ENCODE data around the gene DUSP18. TPM values are rescaled to one million over a fixed set of nuclear protein-coding genes. Genes with fewer than 3 reads are reported as not detected.
"Not testable (repeated sequence)": the region's sequence is repeated elsewhere in the genome, so short reads cannot be mapped to it uniquely, and the experiment has no call there.

DUSP18 gene
- polyA plus RNA-seq, 3 donors, result 13.2 to 34.5 (median 18.9) TPM

DNA sequence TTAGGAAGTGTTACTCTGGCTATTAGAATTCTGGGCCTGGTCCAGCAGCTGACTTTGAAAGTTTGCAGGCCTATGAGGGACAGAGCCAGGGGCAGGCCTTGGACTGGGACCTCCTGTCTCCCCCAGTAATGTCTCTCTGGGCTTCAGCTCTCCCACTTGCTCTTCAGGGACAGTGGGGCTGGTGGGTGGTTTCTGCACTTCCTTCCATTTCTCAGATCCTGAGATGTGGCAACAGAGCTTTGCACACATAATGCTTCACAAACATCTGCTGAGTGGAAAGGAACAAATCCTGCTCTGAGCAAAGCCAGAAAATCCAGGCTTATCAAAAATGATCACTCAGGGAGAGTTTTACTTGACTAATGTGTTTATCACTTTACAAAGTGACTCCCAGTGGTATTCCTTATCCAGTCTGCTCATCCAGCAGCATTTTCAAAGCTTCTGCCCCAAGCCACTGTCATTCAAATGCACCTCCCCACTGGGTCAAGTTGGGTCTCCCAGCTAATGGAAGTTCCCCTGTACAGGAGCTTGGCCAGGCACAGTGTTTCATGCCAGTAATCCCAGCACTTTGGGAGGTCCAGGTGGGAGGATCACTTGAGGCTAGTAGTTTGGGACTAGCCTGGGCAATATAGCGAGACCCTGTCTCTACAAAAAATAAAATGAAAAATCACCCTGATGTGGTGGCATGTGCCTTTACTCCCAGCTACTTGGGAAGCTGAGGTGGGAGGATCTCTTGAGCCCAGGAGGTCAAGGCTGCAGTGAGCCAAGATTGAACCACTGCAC lies 13.5 kb upstream of the DUSP18 start:
- Histone ChIP-seq H3K4me1 (ENCODE audit: control insufficient read depth in 1 of 2, insufficient read depth in 2 of 2, low read length in 2 of 2) (peaks cover 7 to 10% of the 10 kb centered on the region in 2 donors), H4K20me1 (ENCODE audit: insufficient read depth, low read length) (no peaks in the 10 kb centered on the region), H3K27ac (ENCODE audit: low read depth in 1 of 2, low read length in 2 of 2) (no peak overlapping the region), H3K4me3 (replicated peaks in 1 of 3; ENCODE audit: low read depth in 2 of 3, low read length in 3 of 3) (no peak overlapping the region), H3K9me3 (replicated peaks in 1 of 2; ENCODE audit: control insufficient read depth in 1 of 2, insufficient read depth in 1 of 2, low read length in 2 of 2) (no peaks in the 10 kb centered on the region), H3K79me2 (ENCODE audit: insufficient read depth, low read length) (no peaks in the 10 kb centered on the region), H3K4me2 (replicated peaks; ENCODE audit: extremely low read depth, low read length, poor library complexity, severe bottlenecking) (no peak overlapping the region), H3K36me3 (replicated peaks in 1 of 2; ENCODE audit: control insufficient read depth in 1 of 2, insufficient read depth in 2 of 2, low read length in 2 of 2) (no peaks in the 10 kb centered on the region), H3K9ac (ENCODE audit: insufficient read depth, low read length, poor library complexity, severe bottlenecking) (no peak overlapping the region), H3K27me3 (ENCODE audit: control insufficient read depth in 2 of 2, insufficient read depth in 2 of 2, low read length in 2 of 2) (no peaks in the 10 kb centered on the region), H2AFZ (ENCODE audit: insufficient read depth, low read depth, low read length, poor library complexity, severe bottlenecking) (peak overlapping the region; percentile 56)
- TF ChIP-seq, protein P1, sequence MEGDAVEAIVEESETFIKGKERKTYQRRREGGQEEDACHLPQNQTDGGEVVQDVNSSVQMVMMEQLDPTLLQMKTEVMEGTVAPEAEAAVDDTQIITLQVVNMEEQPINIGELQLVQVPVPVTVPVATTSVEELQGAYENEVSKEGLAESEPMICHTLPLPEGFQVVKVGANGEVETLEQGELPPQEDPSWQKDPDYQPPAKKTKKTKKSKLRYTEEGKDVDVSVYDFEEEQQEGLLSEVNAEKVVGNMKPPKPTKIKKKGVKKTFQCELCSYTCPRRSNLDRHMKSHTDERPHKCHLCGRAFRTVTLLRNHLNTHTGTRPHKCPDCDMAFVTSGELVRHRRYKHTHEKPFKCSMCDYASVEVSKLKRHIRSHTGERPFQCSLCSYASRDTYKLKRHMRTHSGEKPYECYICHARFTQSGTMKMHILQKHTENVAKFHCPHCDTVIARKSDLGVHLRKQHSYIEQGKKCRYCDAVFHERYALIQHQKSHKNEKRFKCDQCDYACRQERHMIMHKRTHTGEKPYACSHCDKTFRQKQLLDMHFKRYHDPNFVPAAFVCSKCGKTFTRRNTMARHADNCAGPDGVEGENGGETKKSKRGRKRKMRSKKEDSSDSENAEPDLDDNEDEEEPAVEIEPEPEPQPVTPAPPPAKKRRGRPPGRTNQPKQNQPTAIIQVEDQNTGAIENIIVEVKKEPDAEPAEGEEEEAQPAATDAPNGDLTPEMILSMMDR (IDR thresholded peaks at IDR 0.05), result no peak
- H3K4me3 Mint-ChIP-seq, result no peak overlapping the region
- H3K27me3 Mint-ChIP-seq (ENCODE audit: low read depth in 3 of 3), result peaks cover 2 to 5% (median 3%) of the 10 kb centered on the region in 3 donors
- H3K9me3 Mint-ChIP-seq, result no peaks in the 10 kb centered on the region
- no CpG with 5 or more reads among the region's 1 CpG for WGBS (ENCODE audit: insufficient coverage)
- DNase-seq, result peak in 1 of 3 donors; percentile 7
- intact Hi-C loops (cut with micrococcal nuclease), result no loop called here
- H3K4me1 Mint-ChIP-seq, result peaks cover 6% of the 10 kb centered on the region
- peak overlapping the region in 1 of 7 donors; percentile 61 for H3K27ac Mint-ChIP-seq
- no peaks in the 10 kb centered on the region for H3K36me3 Mint-ChIP-seq

DNA sequence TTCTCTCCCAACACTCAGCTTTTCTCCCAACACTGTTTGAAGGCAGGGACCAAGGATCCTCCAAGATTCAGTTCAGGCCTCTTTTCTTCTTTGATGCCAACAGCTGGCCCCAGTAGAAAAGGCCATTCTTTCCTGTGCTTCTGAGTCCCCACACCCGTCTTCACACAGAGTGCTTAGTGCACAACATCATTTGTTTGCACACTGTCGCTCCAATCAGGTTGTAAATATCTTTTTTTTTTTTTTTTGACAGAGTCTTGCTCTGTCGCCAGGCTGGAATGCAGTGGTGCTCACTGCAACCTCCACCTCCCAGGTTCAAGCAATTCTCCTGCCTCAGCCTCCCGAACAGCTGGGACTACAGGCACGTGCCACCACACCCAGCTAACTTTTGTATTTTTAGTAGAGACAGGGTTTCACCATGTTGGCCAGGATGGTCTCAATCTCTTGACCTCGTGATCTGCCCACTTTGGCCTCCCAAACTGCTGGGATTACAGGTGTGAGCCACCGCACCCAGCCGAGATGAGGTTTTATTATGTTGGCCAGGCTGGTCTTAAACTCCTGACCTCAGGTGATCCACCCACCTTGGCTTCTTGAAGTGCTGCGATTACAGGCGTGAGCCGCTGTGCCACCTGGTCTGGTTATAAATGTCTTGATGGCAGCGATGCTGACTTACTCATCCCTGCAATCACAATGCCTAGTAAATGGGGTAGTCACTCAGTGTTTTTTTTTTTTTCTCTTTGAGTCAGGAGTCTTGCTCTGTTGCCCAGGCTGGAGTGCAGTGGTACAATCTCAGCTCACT lies 12.4 kb upstream of the DUSP18 start:
- H3K27ac ChIP-seq (ENCODE audit: low read depth in 1 of 2, low read length in 2 of 2); H3K4me2 ChIP-seq (replicated peaks; ENCODE audit: extremely low read depth, low read length, poor library complexity, severe bottlenecking); H3K4me3 Mint-ChIP-seq; H3K4me3 ChIP-seq (replicated peaks in 1 of 3; ENCODE audit: low read depth in 2 of 3, low read length in 3 of 3); H3K9me3 ChIP-seq (replicated peaks in 1 of 2; ENCODE audit: control insufficient read depth in 1 of 2, insufficient read depth in 1 of 2, low read length in 2 of 2); H3K9me3 Mint-ChIP-seq; H3K36me3 ChIP-seq (replicated peaks in 1 of 2; ENCODE audit: control insufficient read depth in 1 of 2, insufficient read depth in 2 of 2, low read length in 2 of 2); H3K4me1 Mint-ChIP-seq; H4K20me1 ChIP-seq (ENCODE audit: insufficient read depth, low read length); H3K27me3 Mint-ChIP-seq (ENCODE audit: low read depth in 3 of 3); H3K27me3 ChIP-seq (ENCODE audit: control insufficient read depth in 2 of 2, insufficient read depth in 2 of 2, low read length in 2 of 2); intact Hi-C loops (cut with micrococcal nuclease); H3K79me2 ChIP-seq (ENCODE audit: insufficient read depth, low read length); H3K9ac ChIP-seq (ENCODE audit: insufficient read depth, low read length, poor library complexity, severe bottlenecking); H2AFZ ChIP-seq (ENCODE audit: insufficient read depth, low read depth, low read length, poor library complexity, severe bottlenecking); DNase-seq; H3K27ac Mint-ChIP-seq; H3K36me3 Mint-ChIP-seq: not testable (repeated sequence)
- H3K4me1 ChIP-seq (ENCODE audit: control insufficient read depth in 1 of 2, insufficient read depth in 2 of 2, low read length in 2 of 2), result peaks cover 7 to 10% of the 10 kb centered on the region in 2 donors
- WGBS (ENCODE audit: insufficient coverage), result 100% methylated on average over 2 of the region's 12 CpGs

DNA sequence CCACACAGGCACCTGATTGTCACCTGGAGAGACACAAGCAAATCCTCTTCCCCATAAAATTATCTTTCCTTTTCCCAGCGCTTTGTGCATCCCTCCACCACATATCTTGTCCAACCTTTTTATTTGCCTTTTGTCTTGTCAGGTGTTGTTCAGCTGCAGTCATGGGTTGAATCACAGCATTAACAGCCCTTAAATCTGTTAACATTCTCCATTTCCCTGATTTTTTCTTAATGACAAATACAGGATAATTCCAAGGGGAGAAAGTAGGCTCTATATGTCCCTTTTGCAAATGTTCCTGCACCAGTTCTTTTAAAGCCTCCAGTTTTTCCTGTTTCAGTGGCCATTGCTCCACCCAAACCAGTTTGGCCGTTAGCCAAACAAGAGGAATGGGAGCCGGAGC lies 8.9 kb upstream of the DUSP18 start:
- H3K27me3 Mint-ChIP-seq (ENCODE audit: low read depth in 3 of 3); H3K36me3 ChIP-seq (replicated peaks in 1 of 2; ENCODE audit: control insufficient read depth in 1 of 2, insufficient read depth in 2 of 2, low read length in 2 of 2); DNase-seq; H3K36me3 Mint-ChIP-seq; H3K4me3 Mint-ChIP-seq; H2AFZ ChIP-seq (ENCODE audit: insufficient read depth, low read depth, low read length, poor library complexity, severe bottlenecking); H3K4me2 ChIP-seq (replicated peaks; ENCODE audit: extremely low read depth, low read length, poor library complexity, severe bottlenecking); intact Hi-C loops (cut with micrococcal nuclease); H3K27ac ChIP-seq (ENCODE audit: low read depth in 1 of 2, low read length in 2 of 2); H3K27ac Mint-ChIP-seq; H3K9me3 ChIP-seq (replicated peaks in 1 of 2; ENCODE audit: control insufficient read depth in 1 of 2, insufficient read depth in 1 of 2, low read length in 2 of 2); H3K27me3 ChIP-seq (ENCODE audit: control insufficient read depth in 2 of 2, insufficient read depth in 2 of 2, low read length in 2 of 2); H3K4me3 ChIP-seq (replicated peaks in 1 of 3; ENCODE audit: low read depth in 2 of 3, low read length in 3 of 3); H4K20me1 ChIP-seq (ENCODE audit: insufficient read depth, low read length); H3K9ac ChIP-seq (ENCODE audit: insufficient read depth, low read length, poor library complexity, severe bottlenecking); H3K79me2 ChIP-seq (ENCODE audit: insufficient read depth, low read length); H3K9me3 Mint-ChIP-seq: not testable (repeated sequence)
- 100% methylated on average over 2 of the region's 3 CpGs for WGBS (ENCODE audit: insufficient coverage)
- peaks cover 7 to 10% of the 10 kb centered on the region in 2 donors for H3K4me1 ChIP-seq (ENCODE audit: control insufficient read depth in 1 of 2, insufficient read depth in 2 of 2, low read length in 2 of 2)
- H3K4me1 Mint-ChIP-seq, result peaks cover 13% of the 10 kb centered on the region
